B cell (primary cell): Measurements from ENCODE around the gene ZNF609. TPM values are rescaled to one million over a fixed set of nuclear protein-coding genes. Genes with fewer than 3 reads are reported as not detected.

ENCODE experiments used
- ATAC-seq: fragments of 200-7000 bp; cut with Tn5 transposase; one replicate; pipeline ENCODE4 v1.10.0; 2021; ENCODE audit warnings: low read depth, mild to moderate bottlenecking, moderate number of reproducible peaks, moderate library complexity
- CTCF ChIA-PET: fragments of 350-600 bp; sonication (Branson Sonifier 250); formaldehyde crosslinking; loops from one replicate; lab custom pipeline; 2021; ENCODE audit warnings: antibody characterized with exemption, inconsistent platforms; lab: Charles Lee
- POLR2A ChIA-PET: fragments of 350-600 bp; sonication (Branson Sonifier 250); formaldehyde crosslinking; loops from one replicate; lab custom pipeline; 2021; ENCODE audit warnings: antibody characterized with exemption; lab: Charles Lee
- DNase-seq: peaks from one replicate; pipeline ENCODE4 v3.0.0; 2013
- H2AFZ ChIP-seq: 2 replicates; pipeline ENCODE4 v1.6.1; 2012; ENCODE audit warnings: mild to moderate bottlenecking, low read depth, low read length; ENCODE audit not compliant: insufficient read depth, poor library complexity, severe bottlenecking
- H3K27ac ChIP-seq, 2 donors: 1 replicate in 1 of 2; 2 replicates in 1 of 2; pipeline ENCODE4 v1.5.1; 2012 to 2013; ENCODE audit warnings: low read length in 2 of 2, mild to moderate bottlenecking in 2 of 2, moderate library complexity in 1 of 2
- H3K27me3 ChIP-seq, 4 experiments: fragments of 200-600 bp in 1 of 4; sonication (generic) in 1 of 4; replicated peaks in 1 of 4; 1 replicate in 2 of 4; 2 replicates in 2 of 4; pipeline versions ENCODE4 v1.6.1 to v1.7.0; 2013 to 2016; ENCODE audit warnings: low read length in 3 of 4, mild to moderate bottlenecking in 2 of 4, mixed read lengths in 1 of 4, moderate library complexity in 1 of 4; ENCODE audit not compliant: insufficient read depth in 4 of 4, control insufficient read depth in 3 of 4; ENCODE audit errors: control extremely low read depth in 1 of 4
- H3K36me3 ChIP-seq, 2 experiments: replicated peaks in 1 of 2; 1 replicate in 1 of 2; 2 replicates in 1 of 2; pipeline versions ENCODE4 v1.6.1 to v1.7.1; 2013; ENCODE audit warnings: low read length in 1 of 2; ENCODE audit not compliant: insufficient read depth in 2 of 2, control insufficient read depth in 1 of 2; ENCODE audit errors: control extremely low read depth in 1 of 2, extremely low read depth in 1 of 2
- H3K4me1 ChIP-seq, 2 donors: fragments of 200-600 bp in 1 of 2; sonication (generic) in 1 of 2; 1 replicate in 1 of 2; 2 replicates in 1 of 2; pipeline versions ENCODE4 v1.5.1 to v1.6.1; 2013 to 2017; ENCODE audit warnings: low read length in 2 of 2; ENCODE audit not compliant: control insufficient read depth in 2 of 2, insufficient read depth in 2 of 2
- H3K4me2 ChIP-seq: replicated peaks from 2 replicates; pipeline ENCODE3; 2012; ENCODE audit warnings: mild to moderate bottlenecking, low read depth, low read length; ENCODE audit not compliant: poor library complexity, severe bottlenecking
- H3K4me3 ChIP-seq, 5 experiments: fragments of 200-600 bp in 1 of 5; sonication (generic) in 1 of 5; 1 replicate in 3 of 5; 2 replicates in 2 of 5; pipeline versions ENCODE4 v1.5.1 to v1.7.0; 2011 to 2016; ENCODE audit warnings: low read length in 4 of 5, mild to moderate bottlenecking in 4 of 5, low read depth in 2 of 5, control low read depth in 1 of 5, moderate library complexity in 1 of 5; ENCODE audit not compliant: insufficient read depth in 1 of 5; ENCODE audit errors: control extremely low read depth in 1 of 5, extremely low read depth in 1 of 5
- H3K79me2 ChIP-seq: fragments of 200-600 bp; sonication (generic); one replicate; pipeline ENCODE4 v1.6.0; 2016; ENCODE audit warnings: low read length; ENCODE audit not compliant: control insufficient read depth, insufficient read depth
- H3K9ac ChIP-seq: fragments of 200-600 bp; sonication (generic); 2 replicates; pipeline ENCODE4 v1.6.1; 2017; ENCODE audit warnings: mild to moderate bottlenecking, low read length, moderate library complexity
- H3K9me3 ChIP-seq, 3 donors: one replicate each; pipeline versions ENCODE4 v1.6.1 to v1.7.1; 2013; ENCODE audit warnings: low read length in 2 of 3; ENCODE audit not compliant: control insufficient read depth in 2 of 3, insufficient read depth in 1 of 3; ENCODE audit errors: control extremely low read depth in 1 of 3
- H4K20me1 ChIP-seq: 2 replicates; pipeline ENCODE4 v1.6.0; 2012; ENCODE audit warnings: mild to moderate bottlenecking, low read length; ENCODE audit not compliant: insufficient read depth, control insufficient read depth, poor library complexity, severe bottlenecking
- H3K27ac Mint-ChIP-seq: one replicate; pipeline ENCODE4 v1.8.0; 2021; ENCODE audit warnings: mixed read lengths
- H3K27me3 Mint-ChIP-seq: one replicate; pipeline ENCODE4 v1.8.0; 2021; ENCODE audit warnings: mixed read lengths
- H3K4me1 Mint-ChIP-seq: one replicate; pipeline ENCODE4 v1.8.0; 2021; ENCODE audit warnings: mixed read lengths
- H3K4me3 Mint-ChIP-seq: one replicate; pipeline ENCODE4 v1.8.0; 2021; ENCODE audit warnings: mixed read lengths
- H3K9me3 Mint-ChIP-seq: one replicate; pipeline ENCODE4 v1.8.0; 2022; ENCODE audit warnings: mixed read lengths; ENCODE audit not compliant: insufficient read depth
- CTCF ChIP-seq: fragments of 200-600 bp; IDR thresholded peaks from one replicate; pipeline ENCODE4 v1.8.0; 2022; ENCODE audit warnings: antibody characterized with exemption, mild to moderate bottlenecking
- EZH2 ChIP-seq: IDR thresholded peaks from 2 replicates; pipeline ENCODE4 v1.6.1; 2012; ENCODE audit warnings: borderline replicate concordance, low read depth, mild to moderate bottlenecking, moderate library complexity, low read length; ENCODE audit not compliant: insufficient read depth, poor library complexity, severe bottlenecking
- WGBS: methylation state at CpG from one replicate; pipeline ENCODE4 v1.1.5; 2013; ENCODE audit warnings: missing lambda C conversion rate; ENCODE audit not compliant: insufficient coverage; 5-methylcytosine and 5-hydroxymethylcytosine counted together
- intact Hi-C: fragments of 100-400 bp; cut with micrococcal nuclease; formaldehyde crosslinking; loops from one replicate; pipeline ENCODE4 v1.10.0; 2022
- polyA plus RNA-seq: library from polyadenylated mRNA; depleted of rRNA; stranded (reverse); fragments of >200 nt; gene quantifications from 2 replicates; pipeline ENCODE4 v1.2.3, GENCODE V29; 2012
- total RNA-seq, 2 donors: library from RNA; stranded (reverse); fragments of 120-200 nt in 1 of 2; gene quantifications; 1 replicate in 1 of 2; 2 replicates in 1 of 2; pipeline versions ENCODE4 v1.2.3 to v1.2.4, GENCODE V29; 2013 to 2022

The ZNF609 gene
- total and polyA plus RNA-seq, 2 donors (not counting 1 experiment from before 2014, with no cell fraction given), result 5.8 to 32.9 TPM

DNA sequence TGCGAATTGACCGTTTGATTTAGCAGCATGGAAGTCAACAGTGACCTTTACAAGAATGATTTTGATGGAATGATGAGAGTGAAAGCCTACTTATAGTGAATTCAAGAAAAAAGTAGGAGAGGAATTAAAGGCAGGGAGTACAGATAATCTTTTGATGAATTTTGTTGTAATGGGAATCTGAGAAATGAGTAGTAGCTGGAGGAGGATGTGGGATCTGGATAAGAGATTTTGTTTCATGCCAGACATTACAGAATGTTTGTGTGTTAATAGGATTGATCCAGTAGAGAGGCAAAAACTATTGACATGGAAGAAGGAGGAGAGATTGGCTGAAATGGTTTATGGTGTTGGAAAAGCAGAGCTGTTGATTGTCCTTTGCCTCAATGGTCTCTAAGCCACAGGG lies 17.4 kb upstream of the ZNF609 start:
- Histone ChIP-seq H2AFZ (no peak overlapping the region), H4K20me1 (no peaks in the 10 kb centered on the region), H3K9me3 (no peaks in the 10 kb centered on the region), H3K79me2 (no peaks in the 10 kb centered on the region), H3K9ac (no peak overlapping the region), H3K27me3 (no peaks in the 10 kb centered on the region), H3K4me2 (no peak overlapping the region), H3K27ac (no peak overlapping the region), H3K4me1 (peaks cover 5% of the 10 kb centered on the region in 2 donors), H3K4me3 (no peak overlapping the region), H3K36me3 (peaks cover 2 to 5% of the 10 kb centered on the region in 2 experiments)
- WGBS, result 100% methylated on average over 2 of the region's 2 CpGs
- Mint-ChIP-seq H3K9me3 (no peaks in the 10 kb centered on the region), H3K4me3 (no peak overlapping the region), H3K27ac (no peak overlapping the region), H3K4me1 (peaks cover 11% of the 10 kb centered on the region), H3K27me3 (no peaks in the 10 kb centered on the region)
- ChIA-PET CTCF (no interaction called here), POLR2A (no interaction called here)
- TF ChIP-seq CTCF (no peak), EZH2 (no peak)
- ATAC-seq (no peak), DNase-seq (no peak)
- intact Hi-C loops, result no loop called here

GRCh38 chr15:64443747-64444621 lies 16.4 kb upstream of the ZNF609 start:
- WGBS, result no CpG with 5 or more reads among the region's 3 CpGs
- H3K9me3 ChIP-seq, result no peaks in the 10 kb centered on the region
- peaks cover 10 to 11% of the 10 kb centered on the region in 2 donors for H3K4me1 ChIP-seq
- ATAC-seq (no peak), DNase-seq (no peak)
- no peaks in the 10 kb centered on the region for H4K20me1 ChIP-seq
- H3K27me3 Mint-ChIP-seq, result no peaks in the 10 kb centered on the region
- H3K4me3 ChIP-seq, result no peak overlapping the region
- no peak overlapping the region for H3K27ac ChIP-seq
- H3K9ac ChIP-seq, result no peak overlapping the region
- ChIA-PET POLR2A (no interaction called here), CTCF (interaction anchor here (0.7 kb wide), 1 partner anchor 14 kb away, joined by 3 read pairs; no protein-coding TSS in a partner anchor)
- H3K27me3 ChIP-seq, result no peaks in the 10 kb centered on the region
- TF ChIP-seq CTCF, result no peak
- peaks cover 3 to 5% of the 10 kb centered on the region in 2 experiments for H3K36me3 ChIP-seq
- no peaks in the 10 kb centered on the region for H3K9me3 Mint-ChIP-seq
- no peaks in the 10 kb centered on the region for H3K79me2 ChIP-seq
- no peak overlapping the region for H3K4me3 Mint-ChIP-seq
- peaks cover 17% of the 10 kb centered on the region for H3K4me1 Mint-ChIP-seq
- no peak overlapping the region for H3K4me2 ChIP-seq
- H3K27ac Mint-ChIP-seq, result no peak overlapping the region
- intact Hi-C loops, result no loop called here
- no peak overlapping the region for H2AFZ ChIP-seq
